NCI-H1092 (cell line): Measurements from ENCODE around the gene BBS2.
A peak's percentile ranks its signal among the peaks of the same experiment; 100 is the strongest.

Source experiments
- DNase-seq: peaks from one replicate; lab custom pipeline; 2025; lab: John Stamatoyannopoulos, UW

The BBS2 gene, protein sequence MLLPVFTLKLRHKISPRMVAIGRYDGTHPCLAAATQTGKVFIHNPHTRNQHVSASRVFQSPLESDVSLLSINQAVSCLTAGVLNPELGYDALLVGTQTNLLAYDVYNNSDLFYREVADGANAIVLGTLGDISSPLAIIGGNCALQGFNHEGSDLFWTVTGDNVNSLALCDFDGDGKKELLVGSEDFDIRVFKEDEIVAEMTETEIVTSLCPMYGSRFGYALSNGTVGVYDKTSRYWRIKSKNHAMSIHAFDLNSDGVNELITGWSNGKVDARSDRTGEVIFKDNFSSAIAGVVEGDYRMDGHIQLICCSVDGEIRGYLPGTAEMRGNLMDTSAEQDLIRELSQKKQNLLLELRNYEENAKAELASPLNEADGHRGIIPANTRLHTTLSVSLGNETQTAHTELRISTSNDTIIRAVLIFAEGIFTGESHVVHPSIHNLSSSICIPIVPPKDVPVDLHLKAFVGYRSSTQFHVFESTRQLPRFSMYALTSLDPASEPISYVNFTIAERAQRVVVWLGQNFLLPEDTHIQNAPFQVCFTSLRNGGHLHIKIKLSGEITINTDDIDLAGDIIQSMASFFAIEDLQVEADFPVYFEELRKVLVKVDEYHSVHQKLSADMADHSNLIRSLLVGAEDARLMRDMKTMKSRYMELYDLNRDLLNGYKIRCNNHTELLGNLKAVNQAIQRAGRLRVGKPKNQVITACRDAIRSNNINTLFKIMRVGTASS

DNA sequence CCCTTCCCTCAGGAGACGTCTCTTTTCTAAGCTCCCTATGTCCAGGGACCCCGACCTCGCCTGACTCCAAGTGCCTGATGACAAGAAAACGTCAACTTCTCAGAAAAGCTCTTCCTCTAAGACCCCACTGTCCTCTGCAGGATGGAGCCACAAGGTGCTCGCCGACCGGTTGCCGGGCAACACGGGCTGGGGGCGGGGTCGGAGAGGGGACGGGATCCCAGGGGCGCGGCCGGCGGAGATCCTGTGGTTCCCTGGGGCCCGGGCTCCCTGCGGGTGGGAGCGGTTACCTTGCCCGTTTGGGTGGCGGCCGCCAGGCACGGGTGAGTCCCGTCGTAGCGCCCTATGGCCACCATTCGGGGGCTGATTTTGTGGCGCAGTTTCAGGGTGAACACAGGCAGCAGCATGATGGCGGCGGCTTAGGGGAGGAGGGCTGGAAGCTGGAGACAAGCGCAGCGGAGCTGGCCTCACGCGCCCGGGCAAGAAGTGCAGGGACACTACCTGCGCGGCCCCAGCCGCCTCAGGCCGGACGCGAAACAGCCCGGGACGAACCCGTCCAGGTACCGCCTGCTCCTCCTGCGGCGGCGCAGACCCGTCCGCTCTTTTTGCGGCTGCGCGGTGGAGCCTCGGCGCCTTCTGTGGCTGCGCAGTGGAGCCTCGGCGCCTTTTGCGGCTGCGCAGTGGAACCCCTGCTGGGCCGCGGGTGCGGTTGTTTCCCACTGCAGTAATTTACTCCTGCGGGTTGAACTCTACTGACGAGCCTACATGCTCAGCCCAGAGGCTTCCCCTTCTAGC is at the start of gene BBS2:
TSS of gene BBS2 (minus strand) at position 566 of the 792 bp plus-strand sequence. CDS start at position 404, 162 bp downstream.
- DNase-seq = peak; percentile 84

GRCh38 chr16:56564793-56565477 is 45.1 kb upstream of the BBS2 start, which contains the start of gene MT4:
Gene MT4 (plus strand): TSS chr16:56565073. CDS start chr16:56565129, 56 bp downstream.
- DNase-seq = no peak

- DNase-seq = no peak
These were observed 41.3 kb upstream of the BBS2 start for GRCh38 chr16:56561126-56561525.

DNA sequence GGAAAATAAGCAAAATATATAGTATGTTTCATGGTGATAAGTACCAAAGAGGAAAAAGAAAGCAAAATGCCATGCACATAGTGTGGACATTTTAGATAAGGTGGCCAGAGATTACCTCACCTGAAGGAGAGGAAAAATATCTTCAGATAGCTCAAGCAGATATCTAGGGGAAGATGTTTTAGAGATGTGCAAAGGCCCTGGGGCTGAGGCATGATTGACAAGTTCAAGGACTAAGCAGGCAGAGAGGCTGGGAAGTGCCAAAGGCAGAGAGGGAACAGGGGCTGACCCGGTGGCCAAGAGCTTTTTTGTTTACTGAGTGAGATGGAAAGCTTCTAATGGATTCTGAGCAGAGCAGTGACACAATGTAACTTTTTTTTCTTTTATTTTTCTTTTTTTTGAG is 40.6 kb upstream of the BBS2 start:
- no peak for DNase-seq

GRCh38 chr16:56559109-56559508 is 39.3 kb upstream of the BBS2 start:
- no peak for DNase-seq

GRCh38 chr16:56558024-56558747 is 38.4 kb upstream of the BBS2 start:
- DNase-seq = peak; percentile 76

DNA sequence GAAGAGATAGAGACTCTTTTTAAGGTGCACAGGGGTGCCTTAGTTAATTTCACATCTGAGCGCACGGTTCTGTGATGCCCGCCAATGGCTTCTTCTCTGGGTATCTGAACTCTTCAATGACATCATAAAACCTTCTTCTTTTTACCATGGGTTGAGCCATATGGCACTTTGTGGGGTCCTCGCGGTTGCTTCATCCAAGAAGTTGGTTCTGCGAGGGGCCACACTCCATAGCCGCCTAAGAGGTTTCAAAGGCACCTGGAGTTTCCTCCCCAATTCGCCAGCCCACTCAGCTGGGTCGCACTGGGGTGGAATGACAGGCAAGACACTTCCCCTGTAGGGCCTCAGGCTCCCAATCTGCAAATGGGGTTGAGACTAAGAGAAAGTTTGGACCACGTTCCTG is 34.6 kb upstream of the BBS2 start:
- DNase-seq = no peak

GRCh38 chr16:56551796-56552738 is 32.2 kb upstream of the BBS2 start:
- DNase-seq = no peak

DNA sequence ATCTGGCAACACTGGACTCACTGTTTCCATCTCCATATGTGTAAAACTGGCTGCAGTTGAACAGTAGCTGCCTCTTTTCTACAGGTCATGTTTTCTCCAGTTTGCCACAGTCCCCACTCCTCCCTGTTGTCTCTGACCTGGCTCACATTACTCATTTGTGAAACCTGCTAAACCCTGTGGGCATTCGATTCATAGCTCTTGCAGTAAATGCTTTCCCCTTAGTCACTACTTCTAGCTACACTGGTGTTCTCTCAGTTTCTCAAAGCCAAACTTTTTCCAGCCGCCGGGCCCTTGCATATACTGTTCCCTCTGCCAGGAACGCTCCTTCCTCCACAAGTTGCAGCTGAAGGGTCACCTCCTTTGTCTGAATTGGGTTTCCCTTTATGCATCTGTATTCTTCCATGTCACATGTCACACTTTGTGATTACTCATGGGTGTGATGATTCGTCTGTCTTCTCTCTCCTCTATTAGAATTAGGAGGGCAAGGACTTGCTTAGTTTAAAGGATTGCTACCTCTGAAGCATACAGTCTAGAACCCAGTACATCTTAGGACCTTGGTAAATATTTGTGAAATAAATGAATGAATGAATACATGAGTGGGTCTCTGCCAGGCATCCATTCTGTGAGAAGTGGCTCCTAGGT is 30.0 kb upstream of the BBS2 start:
- no peak for DNase-seq

DNA sequence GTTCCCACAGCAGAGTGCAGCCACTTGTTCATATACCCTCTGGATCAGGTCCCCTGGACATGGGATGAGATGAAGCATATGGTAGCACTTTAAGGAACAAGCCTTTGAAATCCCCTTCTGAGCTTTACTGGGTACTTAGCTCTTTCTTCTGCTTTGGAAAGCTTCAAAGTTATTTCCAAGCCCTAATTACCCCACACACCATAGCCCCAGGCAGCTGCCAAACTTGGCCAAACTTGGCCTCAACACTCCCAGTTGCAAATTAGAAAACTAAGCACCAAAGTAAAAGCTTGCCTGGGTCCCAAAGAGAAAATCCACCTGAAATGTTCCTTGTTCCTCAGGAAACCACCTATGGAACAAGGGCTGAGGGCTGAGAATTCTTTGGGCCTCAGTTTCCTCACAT is 29.3 kb upstream of the BBS2 start:
- no peak for DNase-seq

DNA sequence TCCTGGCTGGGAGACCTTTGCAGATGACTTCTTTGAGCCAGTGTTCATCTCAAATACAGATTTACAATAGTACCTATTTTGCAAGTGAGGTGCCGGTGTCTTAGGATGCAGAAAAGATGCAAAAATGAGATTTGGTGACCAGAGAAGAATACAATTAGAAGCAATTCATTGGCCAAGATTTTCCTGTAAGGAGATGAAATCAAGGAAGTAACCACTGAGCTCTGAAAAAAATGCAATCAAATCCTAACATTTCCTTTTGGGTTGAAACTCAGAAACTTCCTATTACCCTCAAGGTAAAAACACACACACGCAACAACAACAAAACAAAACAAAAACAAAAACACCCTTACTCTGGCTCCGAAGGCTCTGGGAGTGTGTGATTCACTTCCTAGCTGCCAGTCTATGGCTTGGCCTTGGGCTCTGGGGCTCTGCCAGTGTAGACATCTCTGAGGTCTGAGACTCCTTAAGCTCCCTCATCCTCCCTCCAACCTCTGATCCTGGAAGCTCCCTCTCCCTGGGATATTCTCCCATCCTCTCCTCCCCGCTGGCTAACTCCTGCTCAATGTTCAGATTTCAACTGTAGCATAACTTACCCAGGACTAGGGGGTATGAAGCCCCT is 28.2 kb upstream of the BBS2 start:
- no peak for DNase-seq

GRCh38 chr16:56547120-56547948 is 27.5 kb upstream of the BBS2 start:
- no peak for DNase-seq

DNA sequence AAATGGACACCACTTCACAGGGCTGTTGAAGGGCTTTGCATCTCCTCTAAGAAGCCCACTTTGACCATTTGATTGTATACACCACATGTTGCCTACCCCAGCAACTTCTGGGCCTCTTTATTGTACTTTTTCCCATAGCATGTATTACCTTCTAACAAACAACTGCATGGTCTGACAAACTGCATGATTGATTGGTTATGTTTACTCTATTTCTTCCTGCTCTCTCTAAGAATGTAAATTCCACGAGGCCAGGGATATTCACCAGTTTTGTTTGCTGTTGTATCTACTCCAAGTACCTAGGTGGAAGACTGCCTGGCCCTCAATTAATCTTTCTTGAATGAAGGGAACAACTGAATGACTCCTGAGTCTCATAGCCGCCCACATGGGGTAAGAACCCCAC is 22.2 kb upstream of the BBS2 start:
- no peak for DNase-seq

- DNase-seq = no peak
These were observed 19.8 kb upstream of the BBS2 start for GRCh38 chr16:56539656-56540055.

- DNase-seq = no peak
These were observed 18.5 kb upstream of the BBS2 start for GRCh38 chr16:56538331-56538730.

- DNase-seq = no peak
These were observed 15.1 kb upstream of the BBS2 start for GRCh38 chr16:56534847-56535383.

GRCh38 chr16:56532714-56533113 is 12.9 kb upstream of the BBS2 start:
- no peak for DNase-seq

DNA sequence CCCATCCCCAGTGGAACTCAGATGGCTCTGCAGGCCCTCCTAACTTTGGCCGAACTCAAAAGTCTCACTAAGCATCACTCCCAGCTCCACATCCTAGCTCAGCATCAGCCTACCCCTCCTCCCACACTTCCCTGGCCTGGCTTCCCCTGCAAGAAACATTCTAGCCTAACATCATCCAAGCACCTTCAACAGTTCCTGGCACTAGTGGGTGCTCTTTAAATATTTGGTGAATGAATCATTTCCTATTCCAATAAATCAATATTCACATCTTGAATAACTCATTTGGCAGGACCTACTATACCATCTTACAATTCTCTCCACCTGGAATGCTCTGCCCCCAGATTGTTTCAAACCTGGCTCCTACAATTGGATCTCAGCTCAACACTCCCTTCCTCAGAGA is 11.0 kb upstream of the BBS2 start:
- DNase-seq = no peak
